ENCODE results near the gene NFILZ. TPM values are rescaled to one million over a fixed set of nuclear protein-coding genes. Genes with fewer than 3 reads are reported as not detected.
"Not testable (repeated sequence)": the region's sequence is repeated elsewhere in the genome, so short reads cannot be mapped to it uniquely, and the experiment has no call there.

NFILZ gene
- total RNA-seq, 1 donor from 2014 or later, result not detected

GRCh38 chr19:8626842-8627241, 3.6 kb upstream of the NFILZ start:
- H3K27me3 Mint-ChIP-seq (ENCODE audit: unreplicated experiment), result peaks cover 2% of the 10 kb centered on the region
- H3K36me3 Mint-ChIP-seq (ENCODE audit: low read depth, unreplicated experiment), result no peaks in the 10 kb centered on the region
- H3K27ac Mint-ChIP-seq (ENCODE audit: unreplicated experiment), result no peak overlapping the region

GRCh38 chr19:8629184-8629583, 1.2 kb upstream of the NFILZ start:
- Mint-ChIP-seq H3K36me3 (ENCODE audit: low read depth, unreplicated experiment) (no peaks in the 10 kb centered on the region), H3K9me3 (ENCODE audit: unreplicated experiment) (peaks cover 6% of the 10 kb centered on the region), H3K4me1 (ENCODE audit: unreplicated experiment) (no peaks in the 10 kb centered on the region), H3K4me3 (ENCODE audit: unreplicated experiment) (peak overlapping the region; percentile 5), H3K27me3 (ENCODE audit: unreplicated experiment) (peaks cover 2% of the 10 kb centered on the region), H3K27ac (ENCODE audit: unreplicated experiment) (no peak overlapping the region)
- no peak for DNase-seq (ENCODE audit: low spot score)
- TF ChIP-seq CTCF (IDR thresholded peaks at IDR 0.05; ENCODE audit: unreplicated experiment), result no peak

More at GRCh38 chr19:8626842-8627241, 3.6 kb upstream of the NFILZ start:
- Mint-ChIP-seq H3K4me3 (ENCODE audit: unreplicated experiment) (no peak overlapping the region), H3K9me3 (ENCODE audit: unreplicated experiment) (peaks cover 6% of the 10 kb centered on the region), H3K4me1 (ENCODE audit: unreplicated experiment) (no peaks in the 10 kb centered on the region)
- TF ChIP-seq CTCF (IDR thresholded peaks at IDR 0.05; ENCODE audit: unreplicated experiment), result no peak
- DNase-seq (ENCODE audit: low spot score), result no peak

DNA sequence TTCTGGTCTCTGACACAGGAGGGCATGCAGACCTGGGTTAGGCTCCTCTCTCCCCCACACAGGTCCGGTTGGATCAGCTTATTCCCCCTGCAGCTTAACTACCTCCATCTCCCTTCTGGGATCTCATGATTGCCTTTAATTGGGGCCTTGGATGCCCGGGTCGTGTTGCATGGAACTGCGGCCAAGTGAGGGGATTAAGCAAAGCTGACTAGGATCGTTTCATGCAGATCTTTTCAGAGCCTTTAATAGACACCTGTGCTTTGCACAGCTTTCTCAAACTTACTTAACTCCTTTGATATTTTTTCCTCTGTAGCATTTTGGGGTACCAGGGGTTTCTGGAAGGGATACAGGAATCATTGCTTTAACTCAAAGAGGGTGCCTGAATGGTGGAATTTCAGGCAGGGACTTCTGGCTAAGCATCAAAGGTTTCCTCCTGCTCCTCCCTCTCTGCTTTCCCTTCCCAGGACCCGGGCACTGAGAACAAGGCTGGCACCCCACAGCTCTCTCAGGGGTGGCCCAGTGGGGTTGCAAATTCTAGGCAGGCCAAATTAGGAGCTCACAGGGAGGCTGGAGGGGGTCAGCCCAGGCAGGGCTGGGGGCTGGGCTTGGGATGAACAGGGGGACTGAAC, 477 bp downstream of the NFILZ start:
- H3K27ac Mint-ChIP-seq (ENCODE audit: unreplicated experiment), result no peak overlapping the region
- no peak overlapping the region for H3K4me3 Mint-ChIP-seq (ENCODE audit: unreplicated experiment)
- H3K9me3 Mint-ChIP-seq (ENCODE audit: unreplicated experiment), result peaks cover 11% of the 10 kb centered on the region

GRCh38 chr19:8631425-8631819, 989 bp downstream of the NFILZ start:
- TF ChIP-seq CTCF (IDR thresholded peaks at IDR 0.05; ENCODE audit: unreplicated experiment), result no peak
- H3K27ac Mint-ChIP-seq (ENCODE audit: unreplicated experiment), result no peak overlapping the region
- no peak for DNase-seq (ENCODE audit: low spot score)
- peaks cover 11% of the 10 kb centered on the region for H3K9me3 Mint-ChIP-seq (ENCODE audit: unreplicated experiment)
- no peak overlapping the region for H3K4me3 Mint-ChIP-seq (ENCODE audit: unreplicated experiment)
- H3K36me3 Mint-ChIP-seq (ENCODE audit: low read depth, unreplicated experiment), result no peaks in the 10 kb centered on the region
- H3K27me3 Mint-ChIP-seq (ENCODE audit: unreplicated experiment), result peaks cover 2% of the 10 kb centered on the region
- no peaks in the 10 kb centered on the region for H3K4me1 Mint-ChIP-seq (ENCODE audit: unreplicated experiment)

More for the DNA sequence above, 477 bp downstream of the NFILZ start:
- H3K4me1 Mint-ChIP-seq (ENCODE audit: unreplicated experiment), result no peaks in the 10 kb centered on the region
- DNase-seq (ENCODE audit: low spot score), result no peak
- TF ChIP-seq CTCF (IDR thresholded peaks at IDR 0.05; ENCODE audit: unreplicated experiment), result no peak
- no peaks in the 10 kb centered on the region for H3K36me3 Mint-ChIP-seq (ENCODE audit: low read depth, unreplicated experiment)
- H3K27me3 Mint-ChIP-seq (ENCODE audit: unreplicated experiment), result peaks cover 2% of the 10 kb centered on the region

- H3K36me3 Mint-ChIP-seq (ENCODE audit: low read depth, unreplicated experiment), result no peaks in the 10 kb centered on the region
- H3K4me3 Mint-ChIP-seq (ENCODE audit: unreplicated experiment), result no peak overlapping the region
- H3K27me3 Mint-ChIP-seq (ENCODE audit: unreplicated experiment), result peaks cover 3% of the 10 kb centered on the region
- DNase-seq (ENCODE audit: low spot score), result no peak
- no peak for TF ChIP-seq CTCF (IDR thresholded peaks at IDR 0.05; ENCODE audit: unreplicated experiment)
- H3K4me1 Mint-ChIP-seq (ENCODE audit: unreplicated experiment), result no peaks in the 10 kb centered on the region
- H3K27ac Mint-ChIP-seq (ENCODE audit: unreplicated experiment), result no peak overlapping the region
- peaks cover 9% of the 10 kb centered on the region for H3K9me3 Mint-ChIP-seq (ENCODE audit: unreplicated experiment)
Measured at GRCh38 chr19:8635422-8635821, 5.0 kb downstream of the NFILZ start.

DNA sequence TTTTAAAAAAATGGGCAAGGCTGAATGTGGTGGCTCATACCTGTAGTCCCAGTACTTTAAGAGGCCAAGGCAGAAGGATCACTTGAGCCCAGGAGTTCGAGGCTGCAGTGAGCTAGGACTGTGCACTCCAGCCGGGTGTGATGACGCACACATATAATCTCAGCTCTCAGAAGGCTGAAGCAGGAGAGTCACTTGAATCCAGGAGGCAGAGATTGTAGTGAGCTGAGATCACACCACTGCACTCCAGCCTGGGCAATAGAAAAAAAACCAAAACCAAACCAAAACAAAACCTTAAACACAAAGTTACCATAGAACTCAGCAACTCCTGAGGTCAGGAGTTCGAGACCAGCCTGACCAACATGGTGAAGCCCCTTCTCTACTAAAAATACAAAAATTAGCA, 6.6 kb downstream of the NFILZ start:
- not testable (repeated sequence) for H3K27ac Mint-ChIP-seq (ENCODE audit: unreplicated experiment); H3K4me1 Mint-ChIP-seq (ENCODE audit: unreplicated experiment); H3K4me3 Mint-ChIP-seq (ENCODE audit: unreplicated experiment); H3K27me3 Mint-ChIP-seq (ENCODE audit: unreplicated experiment); DNase-seq (ENCODE audit: low spot score); H3K36me3 Mint-ChIP-seq (ENCODE audit: low read depth, unreplicated experiment)
- H3K9me3 Mint-ChIP-seq (ENCODE audit: unreplicated experiment), result peaks cover 12% of the 10 kb centered on the region
